ENCODE measurements around the gene PSMB10. TPM values are rescaled to one million over a fixed set of nuclear protein-coding genes. Genes with fewer than 3 reads are reported as not detected.

The PSMB10 gene
- total and polyA plus RNA-seq, 2 of the 4 experiments (the other 2 are of a cell fraction) = 28.7 to 36.7 TPM

- Histone ChIP-seq H3K4me1 (ENCODE audit: control insufficient read depth, insufficient read depth, low read length) (peaks cover 11% of the 10 kb centered on the region), H4K91ac (ENCODE audit: insufficient read depth, low read depth, low read length) (no peak overlapping the region; the same call in 1 of the 2 replicates), H2BK15ac (ENCODE audit: low read depth, low read length) (no peak overlapping the region), H4K8ac (ENCODE audit: low read depth in 2 of 2, low read length in 2 of 2) (peak overlapping the region; percentile 89 to 97; a peak in 2 of 4 replicates), H2AK5ac (ENCODE audit: low read depth, low read length) (peak overlapping the region; percentile 38), H3K4me2 (ENCODE audit: low read depth, low read length) (peak overlapping the region; percentile 94), H3K27me3 (ENCODE audit: control insufficient read depth, insufficient read depth, low read length) (no peaks in the 10 kb centered on the region), H3K4ac (ENCODE audit: low read depth, low read length) (0 out of 2 replicates have a peak overlapping the region, but pooled peaks have one; percentile 7), H3K9me1 (ENCODE audit: insufficient read depth, low read length) (peaks cover 12% of the 10 kb centered on the region), H4K20me1 (ENCODE audit: insufficient read depth, low read length) (peaks cover 4% of the 10 kb centered on the region), H3K9me3 (ENCODE audit: control insufficient read depth, insufficient read depth, low read length) (no peaks in the 10 kb centered on the region), H3K18ac (ENCODE audit: low read depth, low read length) (no peak overlapping the region), H2BK5ac (ENCODE audit: low read depth, low read length, poor library complexity, severe bottlenecking) (no peak overlapping the region), H3K9ac (ENCODE audit: low read depth, low read length) (peak overlapping the region; percentile 64), H3K36me3 (ENCODE audit: control insufficient read depth, insufficient read depth, low read length) (peaks cover 15% of the 10 kb centered on the region), H4K5ac (ENCODE audit: low read depth, low read length) (0 out of 2 replicates have a peak overlapping the region, but pooled peaks have one; percentile 83), H3K56ac (ENCODE audit: extremely low read depth, insufficient read depth, low read length) (no peak overlapping the region; the same call in 1 of the 2 replicates), H3K4me3 (ENCODE audit: insufficient read depth, low read depth, low read length) (peak overlapping the region; percentile 94), H2BK120ac (ENCODE audit: low read depth, low read length) (no peak overlapping the region), H3K27ac (ENCODE audit: insufficient read depth, low read length) (no peak overlapping the region; the same call in 1 of the 2 replicates), H3K14ac (replicated peaks; ENCODE audit: low read depth, low read length) (peak overlapping the region; percentile 43; the same call in 1 of the 2 replicates), H2AFZ (replicated peaks; ENCODE audit: low read length, poor library complexity) (peak overlapping the region; percentile 99), H2AK9ac (replicated peaks; ENCODE audit: low read depth, low read length, poor library complexity) (peak overlapping the region; percentile 99), H2BK20ac (ENCODE audit: low read depth, low read length) (no peak overlapping the region), H3K79me1 (ENCODE audit: low read depth in 1 of 2, low read length in 2 of 2) (peaks cover 9 to 41% of the 10 kb centered on the region in 2 experiments; a peak in 3 of 4 replicates), H3K23ac (ENCODE audit: low read depth, low read length) (peak overlapping the region; percentile 72)
- 33% methylated on average over 3 of the region's 13 CpGs; no CpG with 5 or more reads in 1 of the 2 experiments for whole genome bisulfite sequencing, 2 experiments (ENCODE audit: extremely low coverage in 2 of 2, insufficient read length in 1 of 2)
- in situ Hi-C loops (cut with MboI; ENCODE audit: low sequenced_read_pairs) (loop anchor here (25.0 kb wide), 1 partner anchor 397 kb away; the partner anchor contains the start of gene RIPOR1), dilution Hi-C loops (cut with HindIII; ENCODE audit: low sequenced_read_pairs, unreplicated experiment) (no loop called here), intact Hi-C loops (cut with micrococcal nuclease) (loop anchor here (1.0 to 5.0 kb wide), 2 partner anchors 106 to 372 kb away; partner anchors contain the start of gene CTCF)
- ATAC-seq (ENCODE audit: low read depth) (peak; percentile 0; the same call in 1 of the 2 replicates), DNase-seq (no peak)
- ChIA-PET POLR2A (ENCODE audit: unreplicated experiment) (interaction anchor here (0.5 kb wide), 1 partner anchor 132 kb away, joined by 3 read pairs; no protein-coding TSS in a partner anchor), CTCF (interaction anchor here (0.6 to 3.0 kb wide), 3 partner anchors 79 to 212 kb away, joined by 3 to 16 read pairs (median 4); no protein-coding TSS in a partner anchor)
- BruUV-seq (replicated peaks) = no TSS peak
- TF ChIP-seq RFX5 (IDR thresholded peaks at IDR 0.05; ENCODE audit: low read depth, low read length) (no peak), CEBPB (IDR thresholded peaks at IDR 0.05; ENCODE audit: low read depth, low read length) (no peak), MAZ (IDR thresholded peaks at IDR 0.05; ENCODE audit: borderline replicate concordance, low read depth, low read length) (no peak), ELK1 (IDR thresholded peaks at IDR 0.05; ENCODE audit: borderline replicate concordance, low read depth, low read length) (no peak), FOS (IDR thresholded peaks at IDR 0.05; ENCODE audit: low read depth, low read length) (no peak), USF2 (IDR thresholded peaks at IDR 0.05; ENCODE audit: low read depth, low read length) (no peak), BHLHE40 (IDR thresholded peaks at IDR 0.05; ENCODE audit: low read depth, low read length) (no peak), CHD1 (IDR thresholded peaks at IDR 0.05; ENCODE audit: low read depth, low read length) (no peak), RAD21 (IDR thresholded peaks at IDR 0.05; ENCODE audit: low read length) (no peak), SMC3 (IDR thresholded peaks at IDR 0.05; ENCODE audit: low read depth, low read length) (no peak), CTCF (conservative IDR thresholded peaks at IDR 0.05; ENCODE audit: low read depth, low read length) (no peak), RCOR1 (IDR thresholded peaks at IDR 0.05; ENCODE audit: insufficient replicate concordance, low read length) (no peak), POLR2A (IDR thresholded peaks at IDR 0.05; ENCODE audit: low read depth, low read length) (no peak)
Measured at GRCh38 chr16:67934306-67935100, 2.1 kb downstream of the PSMB10 start.

Data from IMR-90 (cell line).